Measurements from ENCODE around the gene TTC5.
"Not testable (repeated sequence)": the region's sequence is repeated elsewhere in the genome, so short reads cannot be mapped to it uniquely, and the experiment has no call there.

TTC5 gene

GRCh38 chr14:20302042-20302755, 3.6 kb downstream of the TTC5 start:
- no peaks in the 10 kb centered on the region for H3K9me3 ChIP-seq (ENCODE audit: insufficient read depth, low read length)
- H2AFZ ChIP-seq (ENCODE audit: low read depth, low read length, severe bottlenecking): no peak overlapping the region
- H4K20me1 ChIP-seq (ENCODE audit: low read depth, low read length): no peaks in the 10 kb centered on the region
- no peak overlapping the region for H3K27ac ChIP-seq (ENCODE audit: low read depth, low read length)
- no peak for TF ChIP-seq CTCF (IDR thresholded peaks at IDR 0.05; ENCODE audit: insufficient read depth, low read length, poor library complexity, severe bottlenecking)
- no peak for TF ChIP-seq EZH2phosphoT487 (conservative IDR thresholded peaks at IDR 0.05; ENCODE audit: low read length)
- H3K9ac ChIP-seq (ENCODE audit: low read length): no peak overlapping the region
- no peaks in the 10 kb centered on the region for H3K9me2 ChIP-seq (replicated peaks; ENCODE audit: insufficient read depth, low read length)
- H3K36me3 ChIP-seq (ENCODE audit: low read length): peaks cover 5% of the 10 kb centered on the region; the same call in 1 of the 2 replicates
- H3K27me3 ChIP-seq (ENCODE audit: low read length): no peaks in the 10 kb centered on the region
- H3K4me2 ChIP-seq (ENCODE audit: low read depth, low read length, poor library complexity, severe bottlenecking): no peak overlapping the region
- H3K79me2 ChIP-seq (ENCODE audit: insufficient read depth, low read length): peaks cover 25% of the 10 kb centered on the region; the same call in 1 of the 2 replicates
- H3K4me3 ChIP-seq (ENCODE audit: insufficient read depth, low read length, poor library complexity, severe bottlenecking): no peak overlapping the region
- H3F3A ChIP-seq (ENCODE audit: insufficient read depth): peaks cover 5% of the 10 kb centered on the region; the same call in 1 of the 2 replicates

GRCh38 chr14:20295067-20295466, 10.7 kb downstream of the TTC5 start:
- no peaks in the 10 kb centered on the region for H3K79me2 ChIP-seq (ENCODE audit: insufficient read depth, low read length)
- H3K36me3 ChIP-seq (ENCODE audit: low read length): peaks cover 25% of the 10 kb centered on the region
- TF ChIP-seq CTCF (IDR thresholded peaks at IDR 0.05; ENCODE audit: insufficient read depth, low read length, poor library complexity, severe bottlenecking) (no peak), EZH2phosphoT487 (conservative IDR thresholded peaks at IDR 0.05; ENCODE audit: low read length) (no peak)
- no peak overlapping the region for H3K9ac ChIP-seq (ENCODE audit: low read length)
- no peaks in the 10 kb centered on the region for H3F3A ChIP-seq (ENCODE audit: insufficient read depth)
- H3K9me2 ChIP-seq (replicated peaks; ENCODE audit: insufficient read depth, low read length): no peaks in the 10 kb centered on the region
- no peaks in the 10 kb centered on the region for H4K20me1 ChIP-seq (ENCODE audit: low read depth, low read length)
- no peak overlapping the region for H3K27ac ChIP-seq (ENCODE audit: low read depth, low read length)
- no peak overlapping the region for H3K4me3 ChIP-seq (ENCODE audit: insufficient read depth, low read length, poor library complexity, severe bottlenecking)
- no peak overlapping the region for H3K4me2 ChIP-seq (ENCODE audit: low read depth, low read length, poor library complexity, severe bottlenecking)
- no peak overlapping the region for H2AFZ ChIP-seq (ENCODE audit: low read depth, low read length, severe bottlenecking)
- no peaks in the 10 kb centered on the region for H3K27me3 ChIP-seq (ENCODE audit: low read length)
- H3K9me3 ChIP-seq (ENCODE audit: insufficient read depth, low read length): no peaks in the 10 kb centered on the region

- Histone ChIP-seq H3K9me2 (replicated peaks; ENCODE audit: insufficient read depth, low read length) (no peaks in the 10 kb centered on the region), H3F3A (ENCODE audit: insufficient read depth) (no peaks in the 10 kb centered on the region), H3K27ac (ENCODE audit: low read depth, low read length) (no peak overlapping the region), H2AFZ (ENCODE audit: low read depth, low read length, severe bottlenecking) (no peak overlapping the region), H4K20me1 (ENCODE audit: low read depth, low read length) (no peaks in the 10 kb centered on the region), H3K27me3 (ENCODE audit: low read length) (no peaks in the 10 kb centered on the region), H3K9me3 (ENCODE audit: insufficient read depth, low read length) (no peaks in the 10 kb centered on the region), H3K9ac (ENCODE audit: low read length) (no peak overlapping the region), H3K4me3 (ENCODE audit: insufficient read depth, low read length, poor library complexity, severe bottlenecking) (no peak overlapping the region), H3K79me2 (ENCODE audit: insufficient read depth, low read length) (no peaks in the 10 kb centered on the region), H3K36me3 (ENCODE audit: low read length) (peaks cover 25% of the 10 kb centered on the region), H3K4me2 (ENCODE audit: low read depth, low read length, poor library complexity, severe bottlenecking) (no peak overlapping the region)
- TF ChIP-seq CTCF (IDR thresholded peaks at IDR 0.05; ENCODE audit: insufficient read depth, low read length, poor library complexity, severe bottlenecking) (no peak), EZH2phosphoT487 (conservative IDR thresholded peaks at IDR 0.05; ENCODE audit: low read length) (no peak)
Observed at GRCh38 chr14:20294636-20295035, 11.1 kb downstream of the TTC5 start.

GRCh38 chr14:20281998-20282397, 23.8 kb downstream of the TTC5 start:
- H3K4me2 ChIP-seq (ENCODE audit: low read depth, low read length, poor library complexity, severe bottlenecking); H3F3A ChIP-seq (ENCODE audit: insufficient read depth); H3K36me3 ChIP-seq (ENCODE audit: low read length); H3K9ac ChIP-seq (ENCODE audit: low read length); H3K4me3 ChIP-seq (ENCODE audit: insufficient read depth, low read length, poor library complexity, severe bottlenecking); H3K27me3 ChIP-seq (ENCODE audit: low read length); H3K27ac ChIP-seq (ENCODE audit: low read depth, low read length); H3K9me2 ChIP-seq (replicated peaks; ENCODE audit: insufficient read depth, low read length); H3K9me3 ChIP-seq (ENCODE audit: insufficient read depth, low read length); H4K20me1 ChIP-seq (ENCODE audit: low read depth, low read length); H2AFZ ChIP-seq (ENCODE audit: low read depth, low read length, severe bottlenecking); H3K79me2 ChIP-seq (ENCODE audit: insufficient read depth, low read length): not testable (repeated sequence)

GRCh38 chr14:20280265-20280664, 25.5 kb downstream of the TTC5 start:
- not testable (repeated sequence) for H4K20me1 ChIP-seq (ENCODE audit: low read depth, low read length); H3F3A ChIP-seq (ENCODE audit: insufficient read depth); H3K27me3 ChIP-seq (ENCODE audit: low read length); H3K4me2 ChIP-seq (ENCODE audit: low read depth, low read length, poor library complexity, severe bottlenecking); H3K9ac ChIP-seq (ENCODE audit: low read length); H3K4me3 ChIP-seq (ENCODE audit: insufficient read depth, low read length, poor library complexity, severe bottlenecking); H2AFZ ChIP-seq (ENCODE audit: low read depth, low read length, severe bottlenecking); H3K79me2 ChIP-seq (ENCODE audit: insufficient read depth, low read length); H3K9me3 ChIP-seq (ENCODE audit: insufficient read depth, low read length); H3K27ac ChIP-seq (ENCODE audit: low read depth, low read length); H3K9me2 ChIP-seq (replicated peaks; ENCODE audit: insufficient read depth, low read length); H3K36me3 ChIP-seq (ENCODE audit: low read length)
